Fibroblast of gingiva (primary cell): ENCODE results near the gene MRPL27.
"Not testable (repeated sequence)": the region's sequence is repeated elsewhere in the genome, so short reads cannot be mapped to it uniquely, and the experiment has no call there.

Source experiments
- DNase-seq: peaks from one replicate; pipeline ENCODE4 v3.0.0-alpha.2; 2011; ENCODE audit warnings: low read depth

Gene MRPL27

DNA sequence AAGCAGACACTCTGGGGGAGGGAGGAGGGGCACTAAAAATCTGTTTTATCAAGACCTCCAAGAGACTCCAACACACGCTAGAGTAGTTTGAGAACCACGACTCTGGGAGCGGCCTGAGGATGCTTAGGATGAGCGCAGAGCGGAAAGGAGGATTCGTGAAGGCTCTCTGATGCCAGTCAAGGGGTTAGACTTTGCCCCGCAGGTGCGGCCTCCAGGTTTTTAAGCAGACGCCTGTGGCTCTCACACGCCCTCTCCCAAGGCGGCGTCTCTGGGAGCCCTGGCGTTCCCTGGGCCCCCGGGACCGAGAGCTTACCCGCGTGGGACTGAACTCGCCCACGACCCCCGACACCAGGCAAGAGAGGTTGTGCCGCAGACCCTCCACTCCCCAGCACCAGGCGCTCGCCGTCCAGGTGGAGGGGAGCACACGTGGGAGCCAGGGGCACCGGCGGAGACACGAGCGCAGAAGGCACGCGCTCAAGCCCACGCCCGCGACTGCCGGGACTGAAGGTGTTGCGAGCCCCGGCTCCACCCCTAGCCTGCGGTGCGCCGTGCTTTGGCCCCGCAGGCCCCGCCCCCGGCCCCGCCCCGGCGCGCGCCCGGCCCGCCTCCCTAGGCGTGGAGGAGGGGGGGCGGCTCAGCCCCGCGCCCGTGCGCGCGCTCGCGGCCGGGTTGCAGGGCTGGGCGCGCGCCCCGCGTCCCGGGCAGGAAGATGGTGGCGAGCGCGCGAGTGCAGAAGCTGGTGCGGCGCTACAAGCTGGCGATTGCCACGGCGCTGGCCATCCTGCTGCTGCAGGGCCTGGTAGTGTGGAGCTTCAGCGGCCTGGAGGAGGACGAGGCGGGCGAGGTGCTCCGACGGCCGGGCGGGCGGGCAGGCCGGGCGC, 27.3 kb downstream of the MRPL27 start, which contains the start of gene XYLT2:
XYLT2 (plus strand) TSS at position 695 of the 881 bp plus-strand sequence; CDS start at position 710, 15 bp downstream.
- peak; percentile 86 for DNase-seq

DNA sequence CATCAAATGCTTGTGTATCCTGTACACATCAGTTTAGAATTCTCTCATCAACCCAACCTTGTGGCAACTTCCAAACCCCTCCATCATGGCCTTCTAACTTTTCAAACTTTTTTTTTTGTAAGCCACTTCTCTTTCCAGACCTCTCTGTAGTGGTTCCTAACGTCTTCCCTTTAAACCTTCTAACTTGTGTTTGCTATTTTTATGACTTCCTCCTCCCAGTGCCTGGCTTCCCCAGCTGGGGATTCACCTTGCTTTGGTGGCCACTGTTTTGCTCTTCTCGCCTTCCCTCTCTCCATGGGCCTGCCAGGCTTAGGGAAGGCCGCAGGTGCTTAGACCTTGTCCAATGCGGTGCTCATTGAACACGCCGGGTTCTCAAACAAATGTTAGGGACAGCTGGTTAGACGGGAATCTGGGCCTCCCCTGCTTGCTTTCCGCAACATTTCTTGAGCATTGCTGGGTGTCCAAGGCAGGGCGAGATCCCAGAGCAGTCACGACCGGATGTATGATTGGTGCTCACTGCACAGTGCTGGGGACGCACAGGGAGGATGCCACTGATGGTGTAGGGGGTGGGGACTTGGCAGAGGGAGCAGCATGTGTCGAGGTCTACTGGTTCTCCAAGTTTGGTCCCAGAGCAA, 28.1 kb downstream of the MRPL27 start:
- no peak for DNase-seq

- no peak for DNase-seq
Measured at GRCh38 chr17:50339381-50339780, 33.6 kb downstream of the MRPL27 start.

DNA sequence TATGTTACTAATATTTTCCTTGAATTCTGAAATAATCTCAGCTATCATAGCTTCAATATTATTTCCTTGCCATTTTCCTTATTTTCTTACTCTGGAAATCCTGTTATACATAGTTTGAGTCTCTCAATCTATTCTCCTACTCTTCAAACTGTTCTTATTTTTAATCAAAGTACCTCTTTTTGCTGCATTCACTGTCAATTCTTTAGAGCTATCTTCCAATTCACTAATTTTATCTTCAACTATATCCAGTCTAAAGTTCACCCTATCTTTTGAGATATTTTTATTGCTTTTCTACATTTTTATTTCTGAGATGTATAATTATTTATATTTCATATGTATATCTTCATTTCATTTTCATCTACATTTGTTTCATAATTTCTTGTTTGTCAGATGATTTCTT, 34.3 kb downstream of the MRPL27 start:
- DNase-seq, result no peak

GRCh38 chr17:50337956-50338355, 35.0 kb downstream of the MRPL27 start:
- DNase-seq, result no peak

DNA sequence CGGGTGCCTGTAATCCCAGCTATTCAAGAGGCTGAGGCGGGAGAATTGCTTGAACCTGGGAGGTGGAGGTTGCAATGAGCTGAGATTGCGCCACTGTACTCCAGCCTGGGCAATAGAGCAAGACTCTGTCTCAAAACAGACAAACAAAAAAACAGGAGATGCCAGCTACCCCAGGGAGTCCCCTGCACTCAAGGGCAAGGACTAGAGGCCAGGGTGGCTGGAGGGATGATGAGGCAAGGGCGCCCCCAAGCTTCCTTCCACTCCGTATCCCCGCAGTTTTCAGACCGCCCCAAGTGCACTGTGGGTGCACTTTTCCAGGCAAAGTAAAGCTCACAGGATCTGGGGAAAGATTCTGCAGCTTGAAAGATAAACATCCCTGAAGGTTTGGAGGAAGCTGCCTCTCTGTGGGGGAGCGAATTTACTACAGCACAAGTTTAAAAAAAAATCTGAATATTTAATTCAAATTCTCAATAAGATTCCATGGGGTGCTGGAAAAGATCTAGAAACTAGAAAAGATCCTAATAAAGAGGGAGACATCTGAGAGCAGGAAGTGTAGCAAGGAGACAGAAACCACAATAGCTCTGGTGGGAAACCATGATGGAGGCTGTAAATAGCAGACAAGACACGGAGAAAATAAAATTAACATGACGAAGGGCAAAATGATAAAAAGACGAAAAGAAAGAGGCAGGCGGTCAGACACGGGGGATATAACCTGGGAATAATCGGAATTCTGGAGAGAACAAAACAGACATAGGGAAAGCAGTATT, 39.5 kb downstream of the MRPL27 start:
- DNase-seq, result not testable (repeated sequence)

DNA sequence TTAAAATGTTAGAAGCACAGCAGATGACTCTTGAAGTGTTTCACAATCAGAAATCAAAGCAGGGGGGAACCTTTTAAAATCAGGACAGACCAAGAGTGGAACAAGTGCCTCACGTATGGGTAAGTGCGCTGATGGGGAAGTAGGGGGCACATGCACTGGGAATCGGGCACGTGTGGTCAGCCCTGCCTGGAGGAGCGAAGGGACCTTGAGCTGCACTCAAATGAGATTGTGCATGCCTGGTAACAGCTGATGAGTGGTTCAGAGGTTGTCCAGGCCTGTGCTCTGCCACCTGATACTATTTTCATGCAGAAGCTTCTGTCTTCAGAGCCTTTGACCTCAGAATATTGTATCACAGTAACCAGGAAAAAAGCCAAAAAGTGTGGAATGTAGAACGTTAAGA, 40.8 kb downstream of the MRPL27 start:
- peak; percentile 15 for DNase-seq

GRCh38 chr17:50331085-50331791, 41.7 kb downstream of the MRPL27 start:
- DNase-seq, result peak; percentile 80

DNA sequence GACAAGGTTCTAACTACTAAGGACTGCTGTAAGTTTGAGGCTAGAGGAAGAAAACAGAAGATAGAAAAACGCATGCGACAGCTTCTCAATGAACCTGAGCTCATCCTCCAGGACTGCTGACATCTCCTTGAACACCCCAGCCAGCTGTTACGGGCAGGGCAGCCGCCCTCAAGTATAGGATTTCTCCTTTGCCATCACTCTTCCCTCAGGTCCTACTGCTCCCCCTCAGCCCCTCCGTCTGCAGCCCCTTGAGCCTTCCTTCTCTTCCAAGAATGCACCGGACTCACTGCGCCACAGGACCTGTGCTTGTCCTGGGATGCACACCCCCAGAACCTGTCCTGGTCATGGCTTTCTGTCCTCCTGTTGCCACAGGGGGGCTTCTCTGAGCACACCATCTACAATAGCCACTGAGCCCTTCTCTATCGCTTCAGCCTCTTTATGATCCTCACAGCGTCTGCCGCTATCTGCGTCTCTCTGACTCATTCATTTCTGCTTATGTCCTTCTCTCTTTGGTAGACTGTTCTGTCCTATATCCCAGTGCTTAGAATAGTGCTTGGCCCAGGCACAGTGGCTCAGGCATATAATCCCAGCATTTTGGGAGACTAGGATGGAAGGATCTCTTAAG, 42.7 kb downstream of the MRPL27 start:
- no peak for DNase-seq

DNA sequence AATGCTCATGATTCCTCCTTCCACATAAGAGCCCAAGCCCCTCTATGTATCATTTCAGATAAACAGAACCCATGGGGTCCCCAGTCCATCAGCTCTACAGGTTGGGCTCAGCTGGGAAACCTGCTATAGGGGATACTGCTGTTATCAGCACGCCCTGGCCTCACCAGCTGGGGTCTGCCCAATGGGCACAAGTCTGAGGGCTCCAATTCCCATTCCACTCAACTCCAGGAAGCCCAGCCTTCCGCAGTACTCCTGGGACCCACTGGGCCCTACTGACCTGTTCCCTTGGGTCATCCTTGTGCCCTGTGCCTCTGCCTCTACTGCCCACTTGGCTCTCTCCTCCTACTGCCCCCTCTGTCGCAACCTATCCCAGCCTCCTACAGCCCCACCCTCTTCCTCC, 43.3 kb downstream of the MRPL27 start:
- DNase-seq, result no peak

DNA sequence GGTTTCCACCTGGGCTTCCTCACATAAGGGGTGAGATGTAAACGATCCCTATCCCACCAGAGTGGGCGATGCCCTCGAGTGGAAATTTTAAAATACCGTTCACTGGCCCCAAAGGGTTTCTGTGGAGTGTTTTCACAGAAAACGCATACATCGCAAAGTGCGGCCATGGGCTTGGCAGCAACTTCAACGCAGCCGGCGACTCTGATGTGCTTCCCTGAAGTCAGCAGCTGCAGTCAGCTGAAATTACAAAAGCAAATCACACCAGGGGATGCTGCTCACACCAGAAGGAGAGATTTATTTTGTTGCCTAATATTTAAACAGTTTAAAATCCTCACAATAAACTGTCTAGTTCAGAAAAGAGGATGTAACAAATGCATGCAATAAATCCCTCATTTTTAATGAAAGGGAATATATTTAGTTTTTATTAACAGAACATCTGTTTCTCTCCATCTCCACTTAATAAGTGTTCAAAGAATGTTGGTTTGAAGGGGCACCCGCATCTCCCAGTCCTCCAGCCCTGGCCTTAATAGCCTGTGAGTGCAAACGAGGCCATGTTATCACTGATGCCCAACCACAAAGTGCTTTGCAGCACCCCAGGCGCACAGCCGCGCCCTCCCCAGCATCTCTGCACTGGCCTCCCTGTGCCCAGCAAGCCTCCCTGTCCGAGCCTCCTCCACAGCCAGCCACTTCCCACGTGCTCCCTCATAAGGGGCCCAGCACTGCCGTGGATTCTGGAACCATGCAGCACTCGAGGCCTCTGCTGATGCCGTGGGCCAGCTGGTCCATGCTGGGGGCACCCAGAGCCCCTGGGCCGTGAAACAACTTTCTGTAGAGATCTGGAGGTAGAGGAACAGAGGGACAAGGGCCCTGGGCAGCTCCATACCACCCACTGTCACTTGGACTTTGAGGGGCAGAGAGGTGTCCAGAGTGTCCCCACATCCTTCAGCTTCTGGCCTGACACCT, 44.3 kb downstream of the MRPL27 start:
- DNase-seq, result no peak

GRCh38 chr17:50326831-50327364, 46.1 kb downstream of the MRPL27 start:
- no peak for DNase-seq

DNA sequence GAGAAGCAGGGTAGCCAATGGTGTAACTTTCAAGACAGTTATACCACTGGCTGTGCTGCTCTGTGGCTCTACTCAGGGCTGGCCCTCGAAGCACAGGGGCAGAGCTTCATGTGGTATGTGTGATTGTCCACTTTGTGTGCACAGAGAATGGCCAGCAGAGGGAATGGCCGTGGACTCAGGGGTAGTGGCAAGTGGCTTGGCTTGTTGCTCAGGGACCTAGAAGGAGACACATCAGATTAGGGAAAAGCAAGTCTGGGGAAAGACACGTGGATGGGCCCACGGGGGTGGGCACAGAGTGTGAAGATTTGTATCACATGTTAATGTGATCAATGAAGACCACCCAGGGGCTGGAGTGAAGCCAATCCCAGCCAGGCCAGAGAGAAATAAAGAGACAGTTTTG, 47.1 kb downstream of the MRPL27 start:
- DNase-seq, result no peak

GRCh38 chr17:50323060-50323459, 49.9 kb downstream of the MRPL27 start:
- DNase-seq, result no peak

- no peak for DNase-seq
Measured at GRCh38 chr17:50322271-50322670, 50.7 kb downstream of the MRPL27 start.

- DNase-seq, result no peak
Measured at GRCh38 chr17:50319306-50320004, 53.5 kb downstream of the MRPL27 start.

GRCh38 chr17:50318501-50319285, 54.3 kb downstream of the MRPL27 start:
- DNase-seq, result no peak
